ENCODE results near the gene SULT4A1.
"Not testable (repeated sequence)": the region's sequence is repeated elsewhere in the genome, so short reads cannot be mapped to it uniquely, and the experiment has no call there.

The SULT4A1 gene

DNA sequence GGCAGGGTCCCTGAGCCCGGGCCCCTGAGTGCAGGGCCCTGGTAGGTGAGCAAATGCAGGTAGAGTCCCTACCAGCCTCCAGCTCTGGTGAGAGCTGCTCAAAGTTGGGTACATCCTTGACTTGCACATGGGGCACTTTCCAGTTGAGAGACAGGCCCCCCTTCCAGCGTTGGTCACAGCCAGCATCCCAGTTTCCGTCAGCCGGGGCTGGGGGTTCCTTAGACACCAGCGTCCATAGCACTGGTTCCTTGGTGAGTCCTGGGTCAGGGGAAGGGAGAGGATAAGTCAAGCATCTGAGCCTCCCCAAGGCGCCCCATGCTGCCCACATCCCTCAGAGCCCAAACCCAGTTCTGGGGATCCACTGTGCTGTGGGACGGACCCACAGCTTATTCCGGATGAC lies 23.9 kb upstream of the SULT4A1 start:
- no peak for DNase-seq

DNA sequence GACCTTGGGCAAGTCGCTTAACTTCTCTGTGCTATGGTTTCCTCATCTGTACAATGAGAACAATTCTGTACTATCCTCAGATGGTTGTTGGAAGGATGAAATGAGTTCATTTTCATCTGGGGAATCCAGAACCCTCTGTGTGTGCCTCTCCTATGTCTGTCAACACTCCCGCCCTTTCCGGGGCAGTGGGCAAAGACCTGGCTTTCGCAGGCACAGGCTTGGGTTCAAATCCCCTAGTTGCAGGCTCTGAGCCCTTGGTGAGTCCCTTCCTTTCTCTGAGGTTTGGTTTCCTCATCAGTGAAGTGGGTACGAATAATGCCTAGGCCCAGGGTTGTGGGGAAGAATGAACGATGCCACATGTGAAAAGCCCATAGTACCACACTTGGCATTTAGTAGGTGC lies 23.5 kb upstream of the SULT4A1 start:
- no peak for DNase-seq

DNA sequence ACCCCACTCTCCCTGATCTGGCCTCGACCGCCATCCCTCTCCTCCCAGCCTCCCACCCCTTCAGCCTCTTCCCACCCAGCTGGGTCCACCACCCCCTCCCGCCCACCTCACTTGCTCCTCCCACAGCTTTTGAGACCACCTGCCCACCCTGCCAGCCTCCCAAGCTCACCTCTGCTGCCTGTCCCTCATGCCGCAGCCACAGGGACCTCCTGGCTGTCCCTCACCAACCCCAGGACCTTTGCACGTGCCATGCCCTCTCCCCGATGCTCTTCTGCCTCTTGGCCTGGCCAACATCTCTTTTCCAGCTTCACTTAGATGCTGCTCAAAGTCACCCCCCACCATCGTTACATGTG lies 23.0 kb upstream of the SULT4A1 start:
- no peak for DNase-seq

DNA sequence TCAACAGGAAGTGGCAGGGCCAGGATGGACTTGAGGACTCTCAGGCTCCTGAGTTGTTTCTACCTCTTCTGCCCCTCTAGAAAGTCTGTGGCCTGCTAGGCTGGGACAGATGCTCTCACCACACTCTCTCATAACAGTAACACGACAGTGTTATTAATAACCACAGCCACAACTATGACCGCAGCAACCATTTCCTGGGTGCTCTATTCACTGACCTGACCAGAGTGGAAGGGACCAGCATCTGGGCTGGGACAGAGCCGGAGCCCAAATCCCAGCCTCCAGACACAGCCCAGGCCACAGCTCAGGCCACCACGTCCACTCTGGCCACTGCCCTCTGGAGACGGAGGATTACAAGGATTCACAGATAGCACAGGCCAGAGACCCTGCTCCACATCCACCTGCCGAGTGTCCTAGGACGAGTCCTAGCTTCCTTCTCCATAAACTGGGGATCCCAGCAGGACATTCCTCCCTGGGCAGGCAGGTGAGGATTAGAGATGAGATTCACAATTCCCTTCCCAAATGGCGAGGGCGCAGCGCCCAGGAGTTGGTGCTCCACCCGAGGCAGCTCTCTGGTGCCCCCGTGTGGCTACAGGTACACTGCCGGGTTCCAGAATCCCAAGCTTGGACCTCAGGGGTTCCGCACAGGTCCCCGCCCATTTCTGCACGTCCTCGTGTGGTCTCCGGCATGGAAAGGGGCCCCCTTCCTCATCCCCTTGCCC lies 22.4 kb upstream of the SULT4A1 start:
- DNase-seq = peak; percentile 48 to 72

DNA sequence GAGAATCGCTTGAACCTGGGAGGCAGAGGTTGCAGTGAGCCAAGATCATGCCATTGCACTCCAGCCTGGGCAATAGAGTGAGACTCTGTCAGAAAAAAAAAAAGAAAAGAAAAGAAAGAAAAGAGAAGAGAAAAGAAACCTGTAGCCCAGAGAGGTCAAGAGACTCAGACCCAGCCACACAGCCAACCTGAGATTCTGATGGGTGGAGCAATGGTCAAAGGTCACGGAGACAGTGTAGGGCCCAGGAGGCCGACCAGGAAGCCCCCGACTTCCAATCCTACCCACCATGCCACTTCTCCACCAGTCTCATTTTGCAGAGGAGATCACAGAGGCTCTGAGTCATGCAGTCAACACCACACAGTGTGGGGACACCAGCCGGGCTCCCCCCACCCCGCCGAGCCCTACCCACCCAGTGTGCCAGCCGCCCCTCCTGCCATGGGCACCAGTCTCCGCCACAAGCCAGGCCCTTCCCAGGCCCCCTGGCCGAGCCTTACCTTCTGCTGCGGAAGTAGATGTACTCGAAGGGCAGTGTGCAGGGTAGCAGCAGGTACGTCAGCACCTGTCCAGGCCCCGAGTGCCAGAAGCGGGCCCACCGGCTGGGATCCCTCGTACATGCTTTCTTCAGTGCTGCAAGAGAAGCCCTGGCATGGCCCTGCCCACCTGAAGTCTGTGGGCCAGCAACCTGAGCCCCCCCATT lies 21.6 kb upstream of the SULT4A1 start:
- no peak for DNase-seq

GRCh38 chr22:43883012-43883661 lies 20.8 kb upstream of the SULT4A1 start:
- DNase-seq = peak; percentile 48 to 84

GRCh38 chr22:43882122-43882767 lies 19.9 kb upstream of the SULT4A1 start:
- DNase-seq = no peak

DNA sequence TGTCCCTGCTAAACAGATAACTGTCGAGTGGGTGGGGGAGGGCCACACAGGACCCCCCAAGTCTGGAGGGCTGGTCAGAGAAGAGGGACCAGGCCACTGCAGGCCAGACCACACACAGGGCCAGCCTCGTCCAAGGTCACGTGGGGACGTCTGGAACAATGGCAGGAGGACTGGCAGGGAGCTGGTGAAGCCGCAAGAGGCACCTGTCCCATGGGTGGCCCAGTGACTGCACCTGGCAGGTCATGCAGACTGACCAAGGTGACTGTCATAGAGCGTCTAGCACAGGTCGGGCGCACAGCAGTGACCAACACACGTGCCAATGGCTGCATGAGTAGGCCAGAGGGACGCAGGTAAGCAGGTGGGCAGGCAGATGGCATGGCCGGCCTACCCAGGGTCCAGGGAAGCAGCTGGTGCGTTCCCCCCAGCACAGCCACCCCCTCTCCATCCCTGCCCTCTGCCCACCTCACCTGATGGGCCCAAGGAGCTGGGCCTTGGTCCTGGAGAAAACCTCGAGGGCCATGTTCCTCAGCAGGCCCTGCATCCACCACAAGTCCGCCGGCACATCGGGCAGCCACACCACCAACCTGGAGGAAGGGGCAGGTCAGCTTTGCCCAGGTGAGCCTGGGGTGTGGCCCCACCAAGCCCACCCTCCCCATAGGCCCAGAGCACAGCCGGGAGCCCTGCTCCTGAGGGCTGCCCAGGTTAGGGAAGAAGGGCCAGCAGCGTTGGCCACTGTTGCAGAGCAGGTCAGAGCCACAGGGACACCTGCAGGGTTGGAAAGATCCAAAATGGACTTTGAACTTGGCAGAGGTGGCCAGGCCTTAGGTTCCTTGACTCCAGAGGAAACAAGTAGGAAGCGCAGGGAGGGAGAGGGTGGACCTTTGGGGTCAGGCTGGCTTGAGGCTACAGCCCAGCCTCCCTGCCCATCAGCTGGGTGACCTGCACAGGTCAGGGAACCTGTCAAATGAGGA lies 19.1 kb upstream of the SULT4A1 start:
- no peak for DNase-seq

GRCh38 chr22:43880541-43880991 lies 18.3 kb upstream of the SULT4A1 start:
- DNase-seq = no peak

GRCh38 chr22:43879901-43880540 lies 17.7 kb upstream of the SULT4A1 start:
- DNase-seq = no peak

GRCh38 chr22:43878831-43879550 lies 16.7 kb upstream of the SULT4A1 start:
- DNase-seq = no peak

- no peak for DNase-seq
Observed at GRCh38 chr22:43878079-43878795, 15.9 kb upstream of the SULT4A1 start.

DNA sequence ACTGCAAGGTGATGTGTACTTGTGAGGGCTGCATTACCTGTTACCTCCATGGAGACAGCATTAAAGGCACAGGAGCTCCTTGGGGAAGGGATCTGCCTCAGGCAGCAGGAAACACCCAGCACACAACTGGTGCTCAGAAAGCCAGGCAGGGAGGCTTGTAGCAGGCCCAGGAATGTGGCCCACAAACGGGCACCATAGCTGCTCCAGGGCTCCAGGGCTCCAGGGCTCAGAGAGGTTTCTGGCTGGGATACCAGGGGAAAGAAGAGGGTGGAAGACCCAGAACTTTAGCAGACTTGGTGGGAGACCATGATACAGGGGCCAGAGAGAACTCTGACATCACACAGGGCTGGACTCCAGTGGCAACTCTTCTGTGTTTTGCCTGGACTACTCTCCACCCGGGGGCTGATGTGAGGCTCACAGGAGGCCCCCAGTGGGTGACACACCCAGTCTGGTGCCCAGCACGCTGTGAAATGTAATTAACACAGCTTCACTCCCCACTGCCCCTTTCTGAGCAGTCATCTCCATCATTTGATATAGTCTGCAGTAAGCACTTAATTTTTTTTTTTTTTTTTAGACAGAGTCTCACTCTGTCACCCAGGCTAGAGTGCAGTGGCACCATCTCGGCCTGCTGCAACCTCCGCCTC lies 14.7 kb upstream of the SULT4A1 start:
- DNase-seq = no peak

GRCh38 chr22:43869799-43870198 lies 7.5 kb upstream of the SULT4A1 start:
- no peak for DNase-seq

GRCh38 chr22:43869001-43869400 lies 6.7 kb upstream of the SULT4A1 start:
- DNase-seq = not testable (repeated sequence)

- DNase-seq = no peak
Observed at GRCh38 chr22:43867839-43868635, 5.7 kb upstream of the SULT4A1 start.

- no peak for DNase-seq
Observed at GRCh38 chr22:43862882-43863202, 529 bp upstream of the SULT4A1 start.

GRCh38 chr22:43861529-43861928 lies 784 bp downstream of the SULT4A1 start:
- DNase-seq = peak in 1 of 2 experiments; percentile 63

GRCh38 chr22:43860831-43861230 lies 1.5 kb downstream of the SULT4A1 start:
- DNase-seq = peak; percentile 48 to 66

Measured in NCI-H524 (cell line).